GM20000 (cell line): Measurements from ENCODE around the gene ESYT1.

Source experiments
- DNase-seq: peaks from one replicate; pipeline ENCODE4 v3.0.0; 2012; ENCODE audit warnings: low spot score
- TF ChIP-seq, protein P1 (sequence below): IDR thresholded peaks from 2 replicates; pipeline ENCODE4 v1.5.1; 2012; ENCODE audit warnings: mild to moderate bottlenecking, control low read depth; ENCODE audit errors: extremely low read depth, missing control alignments

ESYT1 gene

DNA sequence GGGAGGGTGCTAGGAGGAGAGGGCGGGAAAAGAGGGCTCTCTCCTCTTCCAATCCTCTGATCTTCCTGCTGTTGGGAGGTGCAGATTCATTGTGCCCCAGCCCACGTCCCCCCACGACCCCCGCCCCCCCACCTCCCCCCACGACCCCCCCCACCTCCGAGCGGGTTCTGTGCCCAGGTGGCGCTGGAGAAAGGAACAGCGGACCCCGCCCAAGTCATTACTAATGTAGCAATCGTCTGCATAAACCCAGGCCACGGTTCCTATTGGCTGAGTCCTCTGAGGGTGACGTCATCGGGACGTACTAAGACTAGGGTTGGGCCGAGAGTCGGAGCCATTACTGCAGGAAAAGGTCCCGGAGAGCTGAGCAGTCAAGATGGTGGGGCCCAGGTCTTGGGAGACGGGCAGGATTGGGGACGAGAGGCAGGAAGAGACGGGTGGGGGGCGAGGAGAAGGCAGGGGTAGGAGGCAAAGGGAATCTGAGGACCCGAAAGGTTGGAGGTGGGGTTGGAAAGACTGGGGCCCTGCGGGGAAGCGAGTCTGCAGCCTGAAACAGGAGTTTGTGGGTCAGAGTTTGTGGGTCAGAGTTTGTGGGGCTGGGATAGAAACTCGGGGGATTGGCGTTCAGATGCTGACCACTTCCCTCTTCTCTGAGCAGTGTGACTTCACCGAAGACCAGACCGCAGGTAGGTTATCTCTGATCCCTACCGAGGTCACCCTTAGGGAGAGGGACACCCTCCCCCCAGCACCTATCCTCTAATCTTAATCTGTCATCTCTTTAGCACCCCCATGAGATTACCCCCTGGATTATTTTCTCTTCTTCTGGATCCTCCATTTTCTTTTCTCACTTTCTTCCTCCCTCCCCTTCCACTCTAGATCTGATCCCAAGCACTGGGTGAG lies 30.2 kb downstream of the ESYT1 start, which contains the start of gene MYL6:
Gene MYL6 (plus strand): TSS at position 331 of the 897 bp plus-strand sequence. CDS start 43 bp downstream, at position 374.
- TF ChIP-seq, protein P1, sequence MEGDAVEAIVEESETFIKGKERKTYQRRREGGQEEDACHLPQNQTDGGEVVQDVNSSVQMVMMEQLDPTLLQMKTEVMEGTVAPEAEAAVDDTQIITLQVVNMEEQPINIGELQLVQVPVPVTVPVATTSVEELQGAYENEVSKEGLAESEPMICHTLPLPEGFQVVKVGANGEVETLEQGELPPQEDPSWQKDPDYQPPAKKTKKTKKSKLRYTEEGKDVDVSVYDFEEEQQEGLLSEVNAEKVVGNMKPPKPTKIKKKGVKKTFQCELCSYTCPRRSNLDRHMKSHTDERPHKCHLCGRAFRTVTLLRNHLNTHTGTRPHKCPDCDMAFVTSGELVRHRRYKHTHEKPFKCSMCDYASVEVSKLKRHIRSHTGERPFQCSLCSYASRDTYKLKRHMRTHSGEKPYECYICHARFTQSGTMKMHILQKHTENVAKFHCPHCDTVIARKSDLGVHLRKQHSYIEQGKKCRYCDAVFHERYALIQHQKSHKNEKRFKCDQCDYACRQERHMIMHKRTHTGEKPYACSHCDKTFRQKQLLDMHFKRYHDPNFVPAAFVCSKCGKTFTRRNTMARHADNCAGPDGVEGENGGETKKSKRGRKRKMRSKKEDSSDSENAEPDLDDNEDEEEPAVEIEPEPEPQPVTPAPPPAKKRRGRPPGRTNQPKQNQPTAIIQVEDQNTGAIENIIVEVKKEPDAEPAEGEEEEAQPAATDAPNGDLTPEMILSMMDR, result no peak
- DNase-seq, result peak; percentile 91

DNA sequence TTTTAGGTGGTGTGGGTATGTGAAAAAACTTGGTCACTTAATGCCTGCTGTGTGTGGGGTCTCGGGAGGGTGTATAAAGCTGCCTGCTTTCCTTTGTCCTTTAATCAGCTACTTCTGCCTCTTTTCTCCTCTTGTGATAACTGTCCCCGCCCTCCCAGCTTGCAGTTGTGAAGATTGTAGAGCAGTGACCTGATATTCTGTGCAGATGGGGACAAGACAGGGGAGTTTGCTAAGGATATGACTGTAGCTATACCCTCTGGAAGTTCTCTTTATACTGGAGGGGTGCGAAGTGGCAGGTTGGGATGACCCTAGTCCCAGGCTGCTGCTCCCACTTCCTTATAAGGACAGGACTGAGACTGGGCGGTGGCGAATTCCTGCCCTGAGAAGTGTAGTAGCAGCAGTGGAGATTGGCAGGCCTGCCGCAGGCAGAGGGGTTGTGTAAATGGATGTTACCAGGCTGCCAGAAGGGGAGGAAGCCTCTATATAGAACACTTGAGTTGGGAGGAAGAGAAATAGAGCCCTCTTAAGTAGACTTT lies 30.9 kb downstream of the ESYT1 start:
- TF ChIP-seq, protein P1, result no peak
- DNase-seq, result peak; percentile 34

DNA sequence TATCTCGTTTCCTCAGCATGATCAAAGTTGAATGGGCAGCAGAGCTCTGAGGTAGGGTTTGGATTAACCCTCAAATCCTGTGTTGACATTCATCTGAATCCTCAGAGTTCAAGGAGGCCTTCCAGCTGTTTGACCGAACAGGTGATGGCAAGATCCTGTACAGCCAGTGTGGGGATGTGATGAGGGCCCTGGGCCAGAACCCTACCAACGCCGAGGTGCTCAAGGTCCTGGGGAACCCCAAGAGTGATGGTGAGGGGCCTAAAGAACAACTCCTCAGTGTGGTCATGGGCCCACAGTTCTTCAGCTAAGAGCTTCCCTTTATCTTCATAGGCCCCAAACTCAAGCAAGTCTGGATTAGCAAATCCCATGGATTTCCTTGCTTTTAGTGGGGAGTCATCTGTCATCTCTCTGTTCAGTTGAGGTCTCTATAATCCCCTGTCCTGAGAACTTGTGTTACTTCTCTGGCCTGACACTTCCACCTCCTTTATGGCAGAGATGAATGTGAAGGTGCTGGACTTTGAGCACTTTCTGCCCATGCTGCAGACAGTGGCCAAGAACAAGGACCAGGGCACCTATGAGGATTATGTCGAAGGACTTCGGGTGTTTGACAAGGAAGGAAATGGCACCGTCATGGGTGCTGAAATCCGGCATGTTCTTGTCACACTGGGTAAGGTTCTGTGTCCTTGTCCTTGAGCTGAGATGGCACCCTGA lies 31.6 kb downstream of the ESYT1 start:
- no peak for DNase-seq
- TF ChIP-seq, protein P1, result no peak

DNA sequence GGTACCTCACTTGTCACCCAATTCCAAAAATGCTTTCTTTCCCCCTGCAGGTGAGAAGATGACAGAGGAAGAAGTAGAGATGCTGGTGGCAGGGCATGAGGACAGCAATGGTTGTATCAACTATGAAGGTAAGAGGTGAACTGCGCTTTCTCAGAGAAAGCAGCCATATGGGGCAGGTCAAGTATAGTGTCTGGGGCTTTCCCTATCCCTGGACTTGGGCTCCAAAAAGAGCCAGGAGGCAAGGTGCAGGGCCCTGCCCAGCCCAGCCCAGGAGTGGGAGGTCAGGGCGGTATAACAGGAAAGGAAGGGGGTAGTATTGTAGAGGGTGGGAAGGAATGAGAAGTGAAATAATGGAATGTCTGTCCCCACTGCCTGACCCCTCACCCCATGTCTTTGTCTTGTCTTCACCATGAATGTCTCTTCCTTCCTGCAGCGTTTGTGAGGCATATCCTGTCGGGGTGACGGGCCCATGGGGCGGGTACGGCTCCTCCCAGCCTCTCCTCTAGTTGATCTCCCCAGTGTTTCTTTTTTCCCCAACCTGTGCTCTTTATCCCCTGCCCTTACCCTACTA lies 32.2 kb downstream of the ESYT1 start:
- peak; percentile 51 for DNase-seq
- TF ChIP-seq, protein P1, result no peak

DNA sequence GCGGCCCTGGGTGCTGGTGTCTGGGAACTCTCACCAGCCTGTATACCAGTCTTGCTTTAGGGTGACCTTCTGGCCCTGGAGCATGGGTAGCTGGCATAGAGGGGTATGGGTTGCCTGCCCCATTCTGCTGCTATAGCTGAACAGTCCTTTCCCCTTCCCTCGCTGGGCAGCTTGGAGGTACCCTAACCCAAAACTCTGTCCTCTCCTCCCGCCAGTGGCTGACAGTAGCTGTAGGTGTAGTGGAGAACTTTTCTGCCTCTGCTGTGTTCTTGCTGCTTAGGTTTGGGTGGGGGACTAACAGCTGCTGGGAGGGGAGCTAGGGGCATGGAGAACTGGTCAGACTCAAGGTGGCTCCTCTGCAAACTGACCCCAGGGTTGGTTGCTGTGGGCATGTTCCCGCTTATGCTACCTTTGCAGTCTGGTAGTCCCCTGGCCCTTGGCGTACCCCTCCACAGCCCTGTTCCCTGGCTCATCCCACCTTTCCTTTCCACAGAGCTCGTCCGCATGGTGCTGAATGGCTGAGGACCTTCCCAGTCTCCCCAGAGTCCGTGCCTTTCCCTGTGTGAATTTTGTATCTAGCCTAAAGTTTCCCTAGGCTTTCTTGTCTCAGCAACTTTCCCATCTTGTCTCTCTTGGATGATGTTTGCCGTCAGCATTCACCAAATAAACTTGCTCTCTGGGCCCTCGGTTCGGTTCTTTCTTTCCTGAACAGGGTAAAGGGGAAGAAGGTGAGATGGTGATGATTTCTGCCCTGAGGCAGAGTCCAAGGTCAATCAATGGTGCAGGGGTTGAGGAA lies 33.0 kb downstream of the ESYT1 start:
- no peak for DNase-seq
- TF ChIP-seq, protein P1, result no peak

DNA sequence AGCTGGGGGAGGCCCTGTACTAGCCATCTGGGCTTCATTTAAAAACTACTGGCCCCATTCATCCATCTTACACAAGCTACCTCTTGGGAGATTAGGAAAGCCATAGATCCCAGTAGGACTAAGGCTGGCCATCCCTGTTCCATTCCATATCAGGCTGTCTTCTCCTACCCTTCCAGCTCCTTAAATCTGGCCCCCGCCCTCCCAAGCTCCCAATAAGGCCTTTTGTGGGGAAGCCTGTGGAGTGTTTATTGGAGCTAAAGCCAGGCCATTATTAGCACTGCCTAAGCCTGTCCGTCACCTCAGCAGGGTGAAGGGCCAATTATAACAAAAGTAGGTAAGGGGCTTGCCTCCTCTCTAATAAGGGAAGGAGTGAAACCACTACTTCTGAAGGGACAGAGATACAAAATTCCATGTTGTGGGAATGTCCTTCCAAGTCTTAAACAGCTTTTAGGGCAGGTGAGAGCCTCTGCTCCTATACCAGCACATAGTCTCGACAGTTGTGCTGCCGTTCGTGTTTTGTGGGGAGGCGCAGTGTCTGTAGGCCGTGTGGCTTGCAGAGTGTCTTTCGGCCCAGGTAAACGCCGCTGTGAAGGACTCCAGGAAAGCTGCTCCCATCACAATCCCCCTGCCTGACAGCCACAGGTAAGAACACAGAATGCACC lies 33.8 kb downstream of the ESYT1 start:
- TF ChIP-seq, protein P1, result no peak
- DNase-seq, result no peak
